AG09309 (cell line): ENCODE results near the gene NPR2.

Experiments
- DNase-seq: peaks from one replicate; pipeline ENCODE4 v3.0.0-alpha.2; 2010; ENCODE audit warnings: low read depth
- H3K4me3 ChIP-seq: 2 replicates; pipeline ENCODE4 v1.5.1; 2011; ENCODE audit warnings: mild to moderate bottlenecking, low read depth, low read length, moderate library complexity; ENCODE audit not compliant: control insufficient read depth
- CTCF ChIP-seq: IDR thresholded peaks from 2 replicates; pipeline ENCODE4 v1.5.1; 2011; ENCODE audit warnings: mild to moderate bottlenecking, low read depth, low read length, inconsistent platforms; ENCODE audit not compliant: insufficient read depth, control insufficient read depth; ENCODE audit errors: missing control alignments

NPR2 gene

GRCh38 chr9:35858458-35858857 lies 67.1 kb downstream of the NPR2 start:
- TF ChIP-seq CTCF, result no peak
- no peak overlapping the region for H3K4me3 ChIP-seq
- no peak for DNase-seq
